GM18951 (cell line): ENCODE measurements around the gene STIM1.

Source experiments
- POLR2A ChIP-seq: IDR thresholded peaks from 4 replicates; pipeline ENCODE4 v1.6.1; 2011; ENCODE audit warnings: mild to moderate bottlenecking; ENCODE audit not compliant: insufficient read length, insufficient read depth; ENCODE audit errors: extremely low read depth
- in situ Hi-C: fragments of 300-500 bp; cut with MboI; formaldehyde crosslinking; loops from one replicate; pipeline ENCODE4 v1.12.0; 2022; ENCODE audit warnings: low sequenced_read_pairs, mixed read lengths, inconsistent platforms; ENCODE audit not compliant: unreplicated experiment

STIM1 gene

DNA sequence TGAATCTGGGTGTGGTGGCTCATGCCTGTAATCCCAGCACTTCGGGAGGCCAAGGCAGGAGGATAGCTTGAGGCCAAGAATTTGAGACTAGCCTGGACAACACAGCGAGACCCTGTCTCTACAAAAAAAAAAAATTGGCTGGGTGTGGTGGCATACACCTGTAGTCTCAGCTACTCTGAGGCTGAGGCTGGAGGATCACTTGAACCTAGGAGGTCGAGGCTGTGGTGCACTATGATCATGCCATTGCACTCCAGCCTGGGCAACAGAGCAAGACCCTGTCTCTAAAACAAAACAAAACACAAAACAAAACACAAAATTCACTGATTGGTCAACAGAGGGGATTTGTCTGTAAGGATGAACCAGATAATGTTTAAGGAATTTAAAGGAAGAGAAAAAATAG lies 113.7 kb downstream of the STIM1 start:
- in situ Hi-C loops = no loop called here
- TF ChIP-seq POLR2A = no peak

DNA sequence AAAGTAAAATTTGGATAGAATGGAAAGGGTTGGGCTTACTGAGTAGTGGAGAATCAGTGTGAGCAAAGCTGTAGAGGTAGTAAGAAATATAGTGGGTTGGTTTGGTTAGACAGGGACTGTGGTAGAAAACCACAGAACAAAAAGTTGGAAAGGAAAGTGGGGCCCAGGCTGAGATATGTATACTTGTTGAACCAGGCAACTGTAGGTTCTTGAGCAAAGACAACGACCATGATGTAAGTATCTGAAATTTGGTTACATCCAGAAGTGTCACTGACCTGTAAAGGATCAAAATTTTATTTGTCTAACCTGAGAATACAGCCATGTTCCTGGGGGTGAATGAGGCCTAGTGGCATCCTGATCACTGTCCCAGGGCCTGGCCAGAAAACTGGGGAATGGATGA lies 114.1 kb downstream of the STIM1 start:
- in situ Hi-C loops = no loop called here
- TF ChIP-seq POLR2A = no peak

GRCh38 chr11:3970108-3970507 lies 114.6 kb downstream of the STIM1 start:
- no peak for TF ChIP-seq POLR2A
- in situ Hi-C loops = no loop called here

DNA sequence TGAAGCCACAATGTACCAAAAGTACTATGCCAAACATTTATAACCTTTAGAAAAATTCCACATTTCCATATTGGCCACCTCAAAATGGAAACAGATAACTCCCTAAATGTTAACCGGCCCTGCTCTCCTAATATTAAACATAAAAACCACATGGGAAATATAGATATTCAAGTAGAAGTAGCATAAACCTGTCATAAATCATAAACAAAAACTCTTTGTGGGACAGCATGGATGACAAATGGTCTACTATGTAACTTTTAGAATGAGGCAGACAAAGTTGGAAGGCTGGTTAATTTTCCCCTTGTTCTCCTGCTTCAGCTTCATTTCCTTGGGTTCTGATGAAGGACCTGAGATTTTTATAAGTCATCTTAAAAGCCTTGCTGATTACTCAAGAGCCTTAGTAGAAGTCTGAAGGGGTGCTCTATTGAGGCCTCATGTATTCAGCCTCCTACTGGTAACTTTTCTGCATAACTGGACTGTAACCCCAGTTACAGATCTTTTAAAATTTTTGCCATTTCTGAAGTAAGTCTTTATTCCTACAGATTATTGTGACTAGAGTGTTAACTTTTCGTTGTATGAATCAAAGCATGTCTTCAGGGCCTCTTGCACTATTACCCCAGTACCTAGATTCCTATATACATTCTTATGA lies 116.4 kb downstream of the STIM1 start:
- TF ChIP-seq POLR2A = no peak
- in situ Hi-C loops = no loop called here

- in situ Hi-C loops = no loop called here
Observed at GRCh38 chr11:3972431-3972830, 117.0 kb downstream of the STIM1 start.

GRCh38 chr11:3977078-3977477 lies 121.6 kb downstream of the STIM1 start:
- in situ Hi-C loops = no loop called here

More at GRCh38 chr11:3972431-3972830, 117.0 kb downstream of the STIM1 start:
- no peak for TF ChIP-seq POLR2A

DNA sequence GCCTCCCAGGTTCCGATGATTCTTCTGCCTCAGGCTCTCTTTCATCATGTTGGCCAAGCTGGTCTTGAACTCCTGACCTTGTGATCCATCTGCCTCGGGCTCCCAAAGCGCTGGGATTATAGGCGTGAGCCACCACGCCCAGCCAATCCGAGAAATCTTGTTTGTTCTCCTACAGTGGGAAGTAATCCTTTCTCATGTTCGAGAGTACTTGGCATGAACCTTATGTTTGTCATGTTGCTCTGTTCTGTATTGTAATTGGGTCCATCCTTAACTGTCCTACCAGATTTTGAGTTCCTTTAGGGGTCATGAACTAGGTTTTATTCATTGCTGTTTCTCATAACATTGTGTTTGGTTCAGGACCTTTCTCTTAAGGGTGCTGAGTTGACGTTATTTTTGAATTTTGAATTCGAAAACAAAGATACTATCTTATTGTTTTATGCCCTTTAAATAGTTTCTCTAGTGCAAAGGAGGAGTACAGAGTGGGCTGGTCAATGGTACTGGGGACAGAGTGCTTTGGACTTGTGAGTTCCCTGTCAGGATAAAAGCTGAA lies 125.7 kb downstream of the STIM1 start:
- in situ Hi-C loops = no loop called here
- no peak for TF ChIP-seq POLR2A

More at GRCh38 chr11:3977078-3977477, 121.6 kb downstream of the STIM1 start:
- TF ChIP-seq POLR2A = no peak

GRCh38 chr11:3982431-3982830 lies 127.0 kb downstream of the STIM1 start:
- TF ChIP-seq POLR2A = no peak
- in situ Hi-C loops = no loop called here

GRCh38 chr11:3983101-3983500 lies 127.6 kb downstream of the STIM1 start:
- in situ Hi-C loops = no loop called here
- TF ChIP-seq POLR2A = no peak

- no peak for TF ChIP-seq POLR2A
- in situ Hi-C loops = no loop called here
Observed at GRCh38 chr11:3984896-3985295, 129.4 kb downstream of the STIM1 start.

- in situ Hi-C loops = no loop called here
- no peak for TF ChIP-seq POLR2A
Observed at GRCh38 chr11:3985631-3986030, 130.2 kb downstream of the STIM1 start.

GRCh38 chr11:3986301-3986700 lies 130.8 kb downstream of the STIM1 start:
- in situ Hi-C loops = no loop called here
- TF ChIP-seq POLR2A = no peak

DNA sequence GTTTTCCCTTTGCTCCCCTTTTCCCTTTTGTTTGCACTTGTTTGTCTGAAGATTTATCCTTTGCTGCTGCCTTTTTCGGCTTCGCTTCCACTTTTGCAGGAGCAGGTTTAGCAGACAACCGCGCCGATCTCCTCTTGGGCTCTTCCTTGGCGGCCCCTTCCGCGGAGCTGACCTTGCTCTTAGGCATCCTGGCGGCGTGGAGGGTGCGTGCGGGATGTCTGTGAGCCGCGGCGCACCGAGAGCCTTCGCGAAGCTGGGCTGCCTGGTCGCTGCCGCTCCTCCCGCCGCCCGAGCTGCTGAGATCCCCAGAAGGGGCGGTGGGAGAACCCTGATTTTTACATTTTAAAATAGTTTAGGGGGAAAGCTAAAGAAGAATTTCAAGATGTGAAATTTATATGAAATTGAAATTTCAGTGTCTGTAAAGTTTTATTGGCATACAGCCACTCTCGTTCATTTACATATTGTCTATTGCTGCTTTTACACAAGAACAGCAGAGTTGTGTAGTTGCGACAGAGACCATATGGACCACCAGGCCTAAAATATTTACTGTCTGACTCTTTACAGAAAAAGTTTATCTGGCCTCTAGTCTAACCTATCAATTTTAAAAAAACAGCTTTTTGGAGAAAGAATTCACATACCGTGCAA lies 133.9 kb downstream of the STIM1 start:
- in situ Hi-C loops = no loop called here
- TF ChIP-seq POLR2A = no peak

DNA sequence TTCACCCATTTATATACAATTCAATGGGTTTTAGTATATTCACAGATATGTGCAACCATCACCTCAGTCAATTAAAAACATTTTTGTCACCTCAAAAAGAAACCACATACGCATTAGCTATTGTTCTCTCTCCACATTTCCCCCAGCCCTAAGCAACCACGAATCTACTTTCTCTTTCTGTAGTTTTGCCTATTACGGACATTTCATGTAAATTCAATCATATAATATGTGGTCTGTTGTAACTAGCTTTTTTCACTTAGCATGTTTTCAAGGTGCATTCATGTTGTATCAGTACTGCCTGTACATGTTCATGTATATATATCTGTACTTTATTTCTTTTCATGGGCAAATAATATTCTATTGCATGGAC lies 134.4 kb downstream of the STIM1 start:
- TF ChIP-seq POLR2A = no peak
- in situ Hi-C loops = no loop called here
